ENCODE results near the gene CDV3.

CDV3 gene

GRCh38 chr3:133570139-133570936 lies 3.1 kb upstream of the CDV3 start:
- DNase-seq = no peak

DNA sequence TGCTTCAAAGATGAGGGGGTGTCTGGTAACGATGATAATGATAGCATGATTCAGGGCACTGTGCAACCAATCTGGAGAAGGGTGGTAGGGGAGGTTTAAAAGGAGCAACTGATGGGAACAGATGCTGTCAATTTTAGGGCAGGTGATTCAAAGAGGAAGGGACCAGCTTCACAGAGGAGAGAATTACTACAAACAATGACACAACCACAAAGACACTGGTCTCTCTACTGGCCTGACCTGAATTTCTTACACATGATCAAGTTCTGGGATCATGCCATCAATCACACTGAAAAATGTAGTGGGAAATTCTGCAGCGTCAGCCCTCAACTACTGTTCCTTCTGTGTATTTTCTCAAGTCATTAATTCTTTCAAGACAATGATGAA lies 2.6 kb upstream of the CDV3 start:
- DNase-seq = no peak

- no peak for DNase-seq
Measured at GRCh38 chr3:133572158-133573053, 1.1 kb upstream of the CDV3 start.

- DNase-seq = no peak
Measured at GRCh38 chr3:133573054-133573628, 345 bp upstream of the CDV3 start.

GRCh38 chr3:133574260-133574881 lies 885 bp downstream of the CDV3 start:
- no peak for DNase-seq

DNA sequence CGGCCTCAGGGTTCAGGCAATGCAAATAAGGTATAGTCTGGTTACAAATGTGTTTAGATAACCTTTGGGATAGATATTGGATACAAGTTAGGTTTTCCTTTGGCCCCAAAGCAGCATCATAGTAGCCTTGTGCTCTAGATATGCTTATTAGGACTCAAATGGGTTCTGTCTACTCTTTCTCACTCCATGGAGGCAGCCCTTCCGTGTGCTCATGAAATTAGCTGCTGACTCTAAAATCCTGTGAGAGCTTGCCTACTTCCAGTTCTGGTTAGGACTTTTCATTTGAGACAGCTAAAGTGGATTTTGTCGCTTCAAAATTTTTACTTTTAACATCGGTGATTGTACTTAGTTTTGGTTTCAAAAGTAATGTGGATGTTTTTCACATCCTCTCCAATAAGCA lies 1.6 kb downstream of the CDV3 start:
- DNase-seq = no peak

- no peak for DNase-seq
Measured at GRCh38 chr3:133576169-133576568, 2.7 kb downstream of the CDV3 start.

DNA sequence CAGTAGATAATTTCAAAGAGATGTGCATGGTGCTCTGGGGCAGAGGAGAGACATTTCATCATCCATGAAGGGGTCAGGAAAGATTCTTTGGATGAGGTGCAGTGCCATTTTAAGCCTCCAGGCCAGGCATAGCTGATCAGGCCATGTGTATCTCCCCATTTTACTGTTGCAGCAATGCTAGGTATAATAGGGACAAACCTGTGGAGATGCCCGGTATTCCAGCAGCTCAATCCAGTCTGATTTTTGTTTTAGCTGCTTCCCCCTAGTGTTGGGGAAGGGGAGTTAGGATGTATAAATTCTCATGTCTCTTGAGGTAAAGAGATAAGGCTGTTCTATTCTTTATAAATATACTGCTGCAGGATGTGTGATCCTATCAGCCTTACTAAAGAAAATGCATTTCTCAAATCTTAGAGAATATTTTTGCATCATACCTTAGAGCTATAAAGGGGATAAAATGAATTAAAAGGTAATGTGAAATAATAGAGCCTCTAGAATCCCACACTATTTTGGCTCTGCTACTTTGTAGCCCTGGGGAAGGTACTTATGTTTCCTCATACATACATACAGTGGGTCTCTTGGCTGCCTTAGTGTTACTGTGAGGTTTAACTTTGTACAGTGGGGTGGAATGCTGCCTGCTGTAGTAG lies 5.2 kb downstream of the CDV3 start:
- no peak for DNase-seq

GRCh38 chr3:133583396-133583795 lies 9.9 kb downstream of the CDV3 start:
- DNase-seq = no peak

DNA sequence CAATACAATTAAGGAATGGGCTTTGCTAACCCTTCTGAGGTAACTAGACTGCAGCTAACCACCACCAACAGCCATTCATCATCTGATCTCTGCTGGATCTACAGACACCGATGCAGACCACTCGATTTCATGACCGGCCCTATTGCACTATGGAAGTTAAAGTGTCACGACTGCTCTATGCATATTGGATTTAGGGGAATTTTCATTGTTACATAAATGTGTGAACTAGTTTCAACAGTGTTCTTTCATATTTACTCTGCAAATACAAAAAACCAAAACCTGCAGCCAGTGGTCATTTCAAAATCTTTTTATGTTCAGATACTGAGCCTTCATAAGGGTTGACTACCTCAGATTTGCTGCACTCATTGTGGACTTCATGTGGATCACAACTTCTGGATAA lies 14.5 kb downstream of the CDV3 start:
- DNase-seq = no peak

GRCh38 chr3:133588784-133589465 lies 15.4 kb downstream of the CDV3 start:
- DNase-seq = no peak

GRCh38 chr3:133589503-133589902 lies 16.0 kb downstream of the CDV3 start:
- DNase-seq = no peak

- no peak for DNase-seq
Measured at GRCh38 chr3:133591271-133591742, 17.8 kb downstream of the CDV3 start.

GRCh38 chr3:133592843-133593242 lies 19.4 kb downstream of the CDV3 start:
- DNase-seq = no peak

DNA sequence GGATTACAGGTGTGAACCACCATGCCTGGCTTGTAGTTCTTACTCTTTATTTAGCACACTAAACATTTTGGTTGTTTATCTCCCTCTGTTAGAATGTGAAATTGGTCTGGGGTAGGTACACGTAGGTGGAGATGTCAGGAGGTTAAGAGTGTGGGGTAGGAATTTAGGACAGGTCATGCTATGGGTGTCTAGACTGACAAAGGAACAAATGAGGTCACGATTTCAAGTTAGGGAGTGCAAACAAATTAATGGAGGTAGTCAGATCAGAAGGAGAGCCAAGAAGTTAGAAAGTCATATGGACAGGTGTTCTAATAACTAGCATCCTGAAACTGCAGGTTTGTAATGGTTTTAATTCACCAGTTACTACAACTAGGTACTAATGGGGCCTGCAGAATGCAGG lies 19.8 kb downstream of the CDV3 start:
- no peak for DNase-seq

- no peak for DNase-seq
Measured at GRCh38 chr3:133595341-133595740, 21.9 kb downstream of the CDV3 start.

- DNase-seq = no peak
Measured at GRCh38 chr3:133598405-133598804, 24.9 kb downstream of the CDV3 start.

GRCh38 chr3:133599280-133599679 lies 25.8 kb downstream of the CDV3 start:
- DNase-seq = no peak

DNA sequence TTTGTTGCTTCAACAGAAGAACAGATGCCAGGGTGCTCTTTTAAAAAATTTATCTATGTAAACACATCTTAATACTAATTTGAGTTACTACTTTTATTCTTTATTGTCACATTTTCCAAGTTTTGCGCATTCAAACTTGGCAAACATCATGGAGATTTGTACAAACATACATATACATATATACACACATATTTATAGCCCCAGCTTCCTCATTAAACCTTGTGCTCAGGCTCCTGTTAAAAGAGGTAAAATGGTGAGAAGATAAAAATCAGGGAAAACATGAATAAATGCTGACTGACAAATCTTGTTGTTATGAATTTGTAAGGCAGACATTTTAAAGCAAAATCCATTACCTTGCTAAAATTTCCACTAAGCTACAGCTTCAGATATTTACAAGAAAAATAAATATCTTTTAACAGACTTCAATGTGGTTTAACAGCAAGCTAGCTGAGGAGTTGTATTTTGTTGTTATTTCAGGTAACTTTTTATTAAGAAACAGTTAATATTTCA lies 27.1 kb downstream of the CDV3 start:
- no peak for DNase-seq

GRCh38 chr3:133606342-133606741 lies 32.9 kb downstream of the CDV3 start:
- no peak for DNase-seq

GRCh38 chr3:133606902-133607301 lies 33.4 kb downstream of the CDV3 start:
- DNase-seq = no peak

DNA sequence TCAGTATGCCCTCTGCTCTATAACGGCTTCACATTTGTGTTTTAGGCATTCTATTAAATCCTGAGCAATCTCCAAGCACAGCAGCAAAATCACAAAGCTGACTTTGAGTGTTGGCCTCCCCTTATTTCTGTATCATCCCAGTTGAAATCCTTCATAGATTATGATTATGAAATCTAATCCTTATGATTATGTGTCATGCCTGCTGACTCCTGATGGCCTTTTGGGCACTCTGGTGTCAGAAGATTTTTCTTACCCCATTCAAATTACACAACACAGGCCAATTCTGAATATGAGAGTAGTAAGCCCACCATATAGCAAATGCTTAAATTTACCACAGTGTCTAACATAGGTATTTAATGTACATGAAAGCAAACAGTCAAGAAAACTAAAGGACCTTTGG lies 34.3 kb downstream of the CDV3 start:
- DNase-seq = no peak

Data from NCI-H524 treated with DMSO at 0.1 percent for 48 hours (cell line).